B cell (primary cell): ENCODE data around the gene HECA.

Experiments used
- EZH2 ChIP-seq: IDR thresholded peaks from 2 replicates; pipeline ENCODE4 v1.6.1; 2012; ENCODE audit warnings: borderline replicate concordance, low read depth, mild to moderate bottlenecking, moderate library complexity, low read length; ENCODE audit not compliant: insufficient read depth, poor library complexity, severe bottlenecking
- TF ChIP-seq, protein P1 (sequence below): fragments of 200-600 bp; IDR thresholded peaks from one replicate; pipeline ENCODE4 v1.8.0; 2022; ENCODE audit warnings: antibody characterized with exemption, mild to moderate bottlenecking

GRCh38 chr6:139152892-139153271, 18.0 kb downstream of the HECA start:
- TF ChIP-seq EZH2: no peak
- TF ChIP-seq, protein P1, sequence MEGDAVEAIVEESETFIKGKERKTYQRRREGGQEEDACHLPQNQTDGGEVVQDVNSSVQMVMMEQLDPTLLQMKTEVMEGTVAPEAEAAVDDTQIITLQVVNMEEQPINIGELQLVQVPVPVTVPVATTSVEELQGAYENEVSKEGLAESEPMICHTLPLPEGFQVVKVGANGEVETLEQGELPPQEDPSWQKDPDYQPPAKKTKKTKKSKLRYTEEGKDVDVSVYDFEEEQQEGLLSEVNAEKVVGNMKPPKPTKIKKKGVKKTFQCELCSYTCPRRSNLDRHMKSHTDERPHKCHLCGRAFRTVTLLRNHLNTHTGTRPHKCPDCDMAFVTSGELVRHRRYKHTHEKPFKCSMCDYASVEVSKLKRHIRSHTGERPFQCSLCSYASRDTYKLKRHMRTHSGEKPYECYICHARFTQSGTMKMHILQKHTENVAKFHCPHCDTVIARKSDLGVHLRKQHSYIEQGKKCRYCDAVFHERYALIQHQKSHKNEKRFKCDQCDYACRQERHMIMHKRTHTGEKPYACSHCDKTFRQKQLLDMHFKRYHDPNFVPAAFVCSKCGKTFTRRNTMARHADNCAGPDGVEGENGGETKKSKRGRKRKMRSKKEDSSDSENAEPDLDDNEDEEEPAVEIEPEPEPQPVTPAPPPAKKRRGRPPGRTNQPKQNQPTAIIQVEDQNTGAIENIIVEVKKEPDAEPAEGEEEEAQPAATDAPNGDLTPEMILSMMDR: no peak
